Hematopoietic multipotent progenitor cell treated with erythropoietin and hydrocortisone succinate and interleukin-3 and kit ligand, for 6 days (in vitro differentiated cells): ENCODE measurements around the gene SLC7A4.

Source experiments
- DNase-seq: peaks from one replicate; pipeline ENCODE4 v3.0.0-alpha.2; 2015

The SLC7A4 gene

GRCh38 chr22:20996598-20997535 is 35.5 kb downstream of the SLC7A4 start:
- DNase-seq, result no peak

- DNase-seq, result no peak
Observed at GRCh38 chr22:20996031-20996410, 36.3 kb downstream of the SLC7A4 start.

GRCh38 chr22:20995329-20996030 is 36.9 kb downstream of the SLC7A4 start:
- DNase-seq, result no peak

GRCh38 chr22:20994902-20995241 is 37.5 kb downstream of the SLC7A4 start:
- no peak for DNase-seq

- DNase-seq, result no peak
Observed at GRCh38 chr22:20994128-20994901, 38.0 kb downstream of the SLC7A4 start.

- no peak for DNase-seq
Observed at GRCh38 chr22:20993304-20994127, 38.8 kb downstream of the SLC7A4 start.

GRCh38 chr22:20992456-20993303 is 39.7 kb downstream of the SLC7A4 start:
- DNase-seq, result no peak

GRCh38 chr22:20992056-20992442 is 40.3 kb downstream of the SLC7A4 start:
- DNase-seq, result no peak

GRCh38 chr22:20991252-20992055 is 40.9 kb downstream of the SLC7A4 start:
- no peak for DNase-seq

- no peak for DNase-seq
Observed at GRCh38 chr22:20990184-20991180, 41.9 kb downstream of the SLC7A4 start.

GRCh38 chr22:20989323-20990138 is 42.8 kb downstream of the SLC7A4 start:
- no peak for DNase-seq

GRCh38 chr22:20988573-20989322 is 43.6 kb downstream of the SLC7A4 start:
- DNase-seq, result no peak

- DNase-seq, result no peak
Observed at GRCh38 chr22:20987375-20987774, 45.0 kb downstream of the SLC7A4 start.

GRCh38 chr22:20986365-20986764 is 46.0 kb downstream of the SLC7A4 start:
- no peak for DNase-seq

GRCh38 chr22:20985720-20986119 is 46.6 kb downstream of the SLC7A4 start:
- no peak for DNase-seq

- no peak for DNase-seq
Observed at GRCh38 chr22:20983081-20983771, 49.1 kb downstream of the SLC7A4 start.

- no peak for DNase-seq
Observed at GRCh38 chr22:20982563-20982882, 49.8 kb downstream of the SLC7A4 start.
